Suppressor macrophage treated with lipopolysaccharide for 4 hours (primary cell): ENCODE data around the gene DKK2.
"Not testable (repeated sequence)": the region's sequence is repeated elsewhere in the genome, so short reads cannot be mapped to it uniquely, and the experiment has no call there.

Experiments
- DNase-seq: peaks from one replicate; pipeline ENCODE4 v3.0.0-alpha.2; 2020

Gene DKK2

GRCh38 chr4:107011312-107011711 lies 24.8 kb downstream of the DKK2 start:
- DNase-seq = no peak

GRCh38 chr4:107009196-107009968 lies 26.7 kb downstream of the DKK2 start:
- DNase-seq = no peak

GRCh38 chr4:107008115-107008514 lies 28.0 kb downstream of the DKK2 start:
- DNase-seq = no peak

DNA sequence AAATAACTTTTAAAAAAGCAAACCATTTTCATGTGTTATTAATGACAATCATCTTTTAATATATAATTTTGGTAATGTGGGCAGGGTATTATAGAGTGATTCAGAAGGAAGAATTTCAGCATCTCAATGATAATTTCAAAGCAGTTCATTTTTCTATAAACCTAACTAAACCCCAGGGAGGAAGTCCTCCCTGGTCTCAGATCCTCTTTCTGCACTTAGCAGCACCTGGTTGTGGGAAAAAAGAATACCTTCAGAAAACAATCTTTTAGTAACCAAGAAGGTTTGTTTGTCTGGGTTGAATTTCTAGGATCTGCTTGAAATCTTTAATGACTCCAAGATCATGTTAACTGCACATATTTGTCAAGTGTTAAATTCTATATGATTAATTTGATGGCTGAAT lies 29.9 kb downstream of the DKK2 start:
- no peak for DNase-seq

DNA sequence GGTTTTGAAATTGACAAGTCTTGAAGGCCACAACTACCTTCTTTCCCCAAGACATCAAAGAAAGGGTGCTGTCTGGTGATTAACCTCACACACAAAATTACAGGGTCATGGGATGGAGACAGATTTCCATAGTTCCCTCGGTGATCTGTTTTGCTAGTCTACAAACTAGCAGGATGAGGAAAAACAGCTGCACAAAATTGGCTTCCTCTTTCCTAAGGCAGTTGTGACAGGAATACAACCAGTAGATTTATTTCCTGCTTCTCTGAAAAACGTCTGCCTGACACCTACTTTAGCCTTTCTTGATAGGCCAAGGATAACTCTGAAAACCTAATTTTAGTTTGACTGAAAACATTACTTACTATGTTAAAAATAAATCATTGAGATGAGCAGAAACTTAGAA lies 39.6 kb downstream of the DKK2 start:
- DNase-seq = no peak

DNA sequence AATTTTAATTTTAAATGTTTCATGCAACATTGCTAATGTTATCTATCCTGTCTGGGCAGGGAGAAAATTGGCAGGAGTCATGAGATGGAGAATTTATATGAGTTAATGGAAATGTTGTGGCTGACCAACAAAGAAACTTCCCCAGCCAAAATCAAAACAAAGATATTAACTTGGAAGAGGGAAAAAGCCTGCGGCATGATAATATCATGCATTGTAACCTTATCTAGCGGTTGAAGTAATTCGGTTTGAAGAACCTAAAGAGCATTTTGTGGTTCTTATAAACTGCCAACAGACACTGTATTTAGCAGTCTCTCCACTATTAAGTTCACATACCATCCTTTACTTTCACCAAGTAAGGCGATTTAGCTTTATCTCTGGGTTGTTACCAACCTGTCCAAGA lies 42.3 kb downstream of the DKK2 start:
- no peak for DNase-seq

GRCh38 chr4:106987311-106987710 lies 48.8 kb downstream of the DKK2 start:
- DNase-seq = no peak

DNA sequence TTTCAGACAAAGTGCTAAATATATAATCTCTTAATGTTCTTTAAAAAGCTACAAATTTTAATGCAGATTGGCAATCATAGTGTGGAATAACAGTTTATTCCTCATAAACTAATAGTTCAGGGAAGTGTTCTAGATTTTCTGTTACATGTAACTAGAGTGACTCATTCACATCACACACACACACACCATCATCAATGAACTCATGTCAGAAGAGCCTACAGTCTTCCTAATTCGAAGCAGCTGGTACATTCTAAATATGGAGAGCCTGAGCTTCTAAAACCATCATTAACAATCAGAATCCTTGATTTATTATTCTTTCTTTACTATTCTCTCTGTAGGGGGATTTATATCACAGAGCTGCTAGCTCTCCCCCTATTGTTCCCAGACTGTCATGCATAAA lies 49.6 kb downstream of the DKK2 start:
- peak; percentile 3 for DNase-seq

DNA sequence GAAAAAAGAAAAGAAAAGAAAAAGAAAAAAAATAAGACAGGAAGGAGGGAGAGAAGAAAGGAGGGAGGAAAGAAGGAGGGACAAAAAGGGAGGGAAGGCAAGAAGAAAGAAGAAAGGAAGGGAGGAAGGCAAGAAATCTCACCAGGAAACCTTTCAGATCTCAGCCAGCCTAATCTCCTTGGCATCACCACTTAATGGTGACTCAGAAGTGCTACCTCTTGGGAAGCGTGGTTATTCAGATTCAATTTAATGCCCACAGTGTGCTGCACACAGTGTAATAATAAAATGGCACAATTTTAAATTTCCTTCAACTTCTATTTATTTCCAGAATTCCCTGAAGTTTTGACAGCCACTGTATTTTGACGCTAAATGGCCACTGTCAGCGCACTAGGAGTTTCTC lies 50.3 kb downstream of the DKK2 start:
- no peak for DNase-seq

GRCh38 chr4:106982711-106983211 lies 53.4 kb downstream of the DKK2 start:
- no peak for DNase-seq

DNA sequence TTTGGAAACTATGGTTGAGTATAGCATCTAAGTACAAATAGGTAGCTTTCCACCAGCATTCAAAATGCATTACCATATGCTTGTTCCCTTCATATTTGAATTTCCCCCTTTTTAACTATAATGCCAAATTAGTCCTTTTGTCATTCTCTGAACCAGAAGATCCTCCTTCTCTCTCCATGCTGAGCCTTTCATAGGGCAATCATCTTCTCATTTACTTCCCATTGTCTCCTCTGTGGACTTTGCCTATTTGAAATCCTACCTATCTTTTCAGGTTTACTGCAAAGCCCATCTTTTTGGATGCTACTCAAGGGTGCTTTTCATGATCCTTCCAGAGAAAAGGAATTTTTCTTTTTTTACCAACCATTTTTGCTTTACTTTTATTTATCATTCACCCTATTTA lies 54.7 kb downstream of the DKK2 start:
- DNase-seq = no peak

DNA sequence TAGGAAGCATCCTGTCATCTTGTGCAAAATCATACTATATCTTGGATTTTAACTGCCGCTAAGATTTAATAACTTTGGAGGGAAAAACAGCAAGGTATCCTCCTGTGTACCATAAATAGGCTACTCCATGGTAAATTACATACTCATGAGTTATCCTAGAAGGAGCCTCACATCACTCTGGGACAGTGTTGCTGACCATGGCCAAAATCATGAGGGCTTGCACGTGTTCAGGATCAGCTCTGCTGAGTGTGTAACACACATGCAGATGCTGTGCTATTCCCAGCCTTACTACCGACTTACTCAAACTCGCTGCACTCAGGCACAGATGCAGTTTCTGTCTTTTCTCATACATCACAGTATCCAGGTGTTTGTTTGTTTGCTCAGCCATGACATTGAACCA lies 56.6 kb downstream of the DKK2 start:
- no peak for DNase-seq

- no peak for DNase-seq
Observed at GRCh38 chr4:106978046-106978774, 57.9 kb downstream of the DKK2 start.

DNA sequence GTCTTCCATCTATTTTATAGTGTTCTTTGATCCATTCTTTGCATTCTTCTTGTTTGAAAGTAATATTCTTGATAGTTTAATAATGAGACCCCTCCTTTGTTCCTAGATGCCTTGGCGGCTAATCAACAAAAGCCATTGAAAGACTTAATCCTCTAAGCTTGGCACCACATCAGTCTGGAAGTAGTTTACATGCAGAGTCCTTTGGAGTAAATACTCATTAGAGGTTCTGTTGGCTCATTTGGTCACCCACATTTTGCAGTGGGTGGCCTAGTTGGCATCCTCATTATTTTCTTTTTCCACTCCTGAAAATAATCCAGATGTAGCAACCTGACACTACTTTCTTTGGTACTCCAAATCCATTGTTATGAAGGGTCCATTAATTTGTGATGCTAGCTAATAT lies 64.5 kb downstream of the DKK2 start:
- DNase-seq = no peak

- DNase-seq = no peak
Observed at GRCh38 chr4:106967892-106968291, 68.2 kb downstream of the DKK2 start.

GRCh38 chr4:106953036-106953705 lies 82.9 kb downstream of the DKK2 start:
- DNase-seq = no peak

DNA sequence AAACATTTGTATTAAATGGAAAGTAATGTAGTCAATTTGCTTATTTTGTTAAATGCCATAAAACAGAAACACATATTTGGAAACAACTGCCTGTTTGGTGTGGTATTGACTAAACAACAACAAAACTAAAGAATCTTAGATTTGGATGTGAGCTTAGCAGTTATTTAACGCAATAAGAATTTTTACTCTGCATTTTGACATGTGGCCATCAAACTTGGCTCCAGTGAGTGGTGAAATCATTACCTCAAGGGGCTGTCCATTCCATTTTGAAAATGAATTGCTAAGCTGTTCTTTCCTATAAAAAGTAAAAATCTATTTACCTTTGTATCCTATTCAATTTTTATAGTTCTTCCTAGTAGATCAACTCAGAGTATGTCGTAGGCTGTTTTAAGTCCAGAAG lies 84.2 kb downstream of the DKK2 start:
- DNase-seq = no peak

- DNase-seq = no peak
Observed at GRCh38 chr4:106941841-106942240, 94.3 kb downstream of the DKK2 start.

GRCh38 chr4:106930522-106930921 lies 105.6 kb downstream of the DKK2 start:
- DNase-seq = no peak

- DNase-seq = no peak
Observed at GRCh38 chr4:106929248-106929647, 106.9 kb downstream of the DKK2 start.

- DNase-seq = no peak
Observed at GRCh38 chr4:106914223-106914622, 121.9 kb downstream of the DKK2 start.

- no peak for DNase-seq
Observed at GRCh38 chr4:106909486-106910188, 126.5 kb downstream of the DKK2 start.

DNA sequence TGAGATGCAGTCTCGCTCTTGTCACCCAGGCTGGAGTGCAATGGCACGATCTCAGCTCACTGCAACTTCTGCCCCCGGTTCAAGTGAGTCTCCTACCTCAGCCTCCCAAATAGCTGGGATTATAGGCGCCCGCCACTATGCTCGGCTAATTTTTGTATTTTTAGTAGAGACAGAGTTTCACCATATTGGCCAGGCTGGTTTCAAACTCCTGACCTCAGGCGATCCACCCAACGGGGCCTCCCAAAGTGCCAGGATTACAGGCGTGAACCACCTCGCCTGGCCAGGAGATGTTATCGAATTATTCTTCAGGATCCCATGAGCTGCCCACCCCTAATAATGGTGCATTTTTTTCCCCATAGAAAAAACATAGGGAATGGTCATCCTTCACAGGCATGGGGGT lies 128.1 kb downstream of the DKK2 start:
- DNase-seq = not testable (repeated sequence)
